Right lung (tissue), 10 donors: ENCODE results near the gene TMEM272. TPM values are rescaled to one million over a fixed set of nuclear protein-coding genes. Genes with fewer than 3 reads are reported as not detected.

Experiments used
- DNase-seq, 2 donors: peaks; one replicate each; pipeline ENCODE4 v3.0.0-alpha.2; 2013
- long read RNA-seq, 8 donors: transcript quantifications; one replicate each; lab custom pipeline, GENCODE V29; 2026
- polyA plus RNA-seq, 5 donors: library from polyadenylated mRNA; unstranded; fragments of 120-200 nt; gene quantifications; one replicate each; pipeline versions ENCODE4 v1.2.1 to v1.2.3, GENCODE V29; 2013; ENCODE audit warnings: inconsistent platforms in 1 of 5, low replicate concordance in 1 of 5; ENCODE audit not compliant: insufficient read length in 5 of 5, insufficient read depth in 1 of 5

TMEM272 gene, protein sequence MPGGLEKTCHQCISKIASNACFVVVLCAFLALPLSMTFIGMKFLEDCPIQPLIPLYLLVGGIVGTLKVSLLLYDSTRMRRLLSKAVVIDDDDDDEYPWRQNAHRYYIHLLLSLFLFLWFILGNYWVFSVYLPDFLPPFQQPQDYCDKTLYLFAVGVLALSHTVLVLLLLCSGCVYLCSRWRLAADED
- under 1 TPM; 0.11 to 0.41 (median 0.25) TPM for polyA plus RNA-seq
- long read RNA-seq, donor 1 = 0 reads
- long read RNA-seq, donor 2 = 0 reads
- long read RNA-seq, donor 3 = 0 reads
- long read RNA-seq, donor 4 = 0 reads
- long read RNA-seq, donor 5 = 0 reads
- long read RNA-seq, donor 6 = 0 reads
- long read RNA-seq, donor 7 = 0 reads
- long read RNA-seq, donor 8 = 0 reads

DNA sequence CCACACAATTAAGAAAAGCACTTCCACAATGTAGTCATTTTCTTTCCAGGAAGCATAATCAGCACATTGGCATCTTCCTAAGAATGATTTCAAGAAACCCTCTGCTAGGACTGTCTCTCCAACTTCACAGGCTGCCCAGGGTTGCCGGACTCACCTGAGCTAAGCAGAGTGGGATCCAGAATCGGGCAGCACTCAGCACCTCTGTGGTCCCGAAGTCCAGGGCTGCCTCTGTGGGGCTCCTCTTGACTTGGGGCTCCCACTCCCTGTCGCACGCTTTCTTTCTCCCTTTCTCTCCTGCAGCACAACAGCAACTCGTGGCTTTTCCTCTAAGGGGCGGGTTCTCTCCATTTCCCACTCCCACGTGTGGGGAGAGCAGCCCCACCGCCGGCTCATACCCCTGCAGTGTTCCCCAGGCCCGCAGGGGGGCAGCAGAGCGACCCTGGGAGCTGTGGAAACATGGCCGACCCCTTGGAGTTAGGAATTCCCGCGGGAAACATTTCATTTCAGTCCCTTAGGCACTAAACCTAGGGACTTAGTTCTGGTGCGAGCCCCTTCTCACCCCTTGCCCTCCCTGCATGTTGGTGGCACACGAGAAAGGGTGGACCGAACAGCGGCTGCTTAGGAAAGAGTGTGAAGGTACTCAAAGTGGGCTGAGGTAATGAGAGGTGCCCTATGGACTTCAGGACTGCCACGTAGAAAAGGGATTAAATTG, at the start of gene TMEM272:
Gene TMEM272, minus strand, starts transcription at position 316 of the 712 bp plus-strand sequence. CDS start 6,647 bp downstream, outside the sequence.
- peak in 1 of 2 donors; percentile 21 for DNase-seq

DNA sequence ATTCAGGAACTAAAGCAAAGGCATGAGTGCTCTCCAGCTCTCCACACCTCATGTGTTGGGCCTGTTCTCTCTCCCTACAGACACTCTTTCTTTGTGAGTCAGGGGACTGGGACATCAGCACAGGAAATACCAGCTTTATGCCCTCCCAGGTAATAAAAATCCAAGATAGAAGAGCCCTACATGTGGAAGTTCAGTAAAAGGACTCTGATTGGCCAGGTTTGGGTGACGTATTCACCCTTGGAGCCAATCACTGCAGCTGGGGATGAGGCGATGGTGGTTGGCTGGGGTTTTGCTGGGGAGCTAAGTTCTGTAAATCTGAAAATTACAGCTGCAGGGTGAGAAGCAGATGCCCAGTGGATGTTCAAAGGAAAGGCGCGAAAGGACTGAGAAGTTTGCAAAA, 49.3 kb upstream of the TMEM272 start:
- no peak for DNase-seq

- DNase-seq = no peak
These were observed 47.7 kb upstream of the TMEM272 start for GRCh38 chr13:51892657-51893056.

- DNase-seq = no peak
These were observed 42.5 kb upstream of the TMEM272 start for GRCh38 chr13:51887468-51887867.

GRCh38 chr13:51885651-51886050, 40.7 kb upstream of the TMEM272 start:
- no peak for DNase-seq

DNA sequence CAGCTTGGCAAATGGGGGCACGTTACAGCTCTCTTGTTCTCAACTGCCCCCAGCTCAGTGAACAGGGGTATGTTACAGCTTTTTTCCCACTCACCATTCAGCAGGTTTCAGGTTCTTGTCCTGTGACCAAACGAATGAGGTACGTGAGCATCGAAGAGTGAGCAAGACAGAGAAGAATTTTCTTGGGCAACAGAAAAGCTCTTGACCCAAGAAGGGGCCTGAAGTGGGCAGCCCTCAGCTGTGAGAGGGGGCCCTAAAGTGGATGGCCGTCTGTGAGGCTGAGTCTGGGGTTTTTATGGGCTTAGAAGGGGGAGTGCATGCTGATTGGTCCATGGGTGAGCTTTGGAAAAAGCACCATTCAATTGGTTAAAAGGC, 38.2 kb upstream of the TMEM272 start:
- DNase-seq = no peak

DNA sequence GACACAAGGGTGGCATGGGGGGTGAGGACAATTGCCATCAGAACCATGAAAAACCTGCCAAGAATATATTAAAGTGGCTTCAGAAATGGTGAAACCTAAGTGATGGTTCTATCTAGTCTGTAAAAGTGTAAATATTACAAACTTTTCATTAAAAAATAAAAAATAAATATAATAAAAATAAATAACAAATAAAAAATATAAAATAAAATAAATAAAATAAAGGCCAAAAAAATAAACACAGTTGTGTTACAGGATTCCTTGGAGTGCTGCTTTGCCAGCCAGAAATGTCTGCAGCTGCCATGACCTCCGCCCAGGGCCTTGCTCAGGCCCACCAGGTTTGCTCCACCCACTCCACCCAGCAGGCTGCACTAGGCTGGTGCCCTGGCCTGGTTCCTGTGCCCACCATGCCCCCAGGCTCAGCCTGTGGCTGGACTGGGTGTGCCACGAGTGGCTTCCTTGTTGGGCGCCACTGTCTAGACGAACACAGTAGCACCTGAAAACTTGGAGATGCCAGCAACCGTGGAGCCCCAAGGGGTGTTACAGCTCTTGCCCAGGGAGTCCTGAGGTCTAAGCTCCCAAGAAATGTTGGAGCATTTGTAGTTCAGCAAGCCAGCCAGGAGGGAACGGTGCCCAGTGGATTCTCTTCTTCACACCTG, 37.7 kb upstream of the TMEM272 start:
- DNase-seq = no peak

- DNase-seq = no peak
These were observed 36.3 kb upstream of the TMEM272 start for GRCh38 chr13:51881296-51881695.

DNA sequence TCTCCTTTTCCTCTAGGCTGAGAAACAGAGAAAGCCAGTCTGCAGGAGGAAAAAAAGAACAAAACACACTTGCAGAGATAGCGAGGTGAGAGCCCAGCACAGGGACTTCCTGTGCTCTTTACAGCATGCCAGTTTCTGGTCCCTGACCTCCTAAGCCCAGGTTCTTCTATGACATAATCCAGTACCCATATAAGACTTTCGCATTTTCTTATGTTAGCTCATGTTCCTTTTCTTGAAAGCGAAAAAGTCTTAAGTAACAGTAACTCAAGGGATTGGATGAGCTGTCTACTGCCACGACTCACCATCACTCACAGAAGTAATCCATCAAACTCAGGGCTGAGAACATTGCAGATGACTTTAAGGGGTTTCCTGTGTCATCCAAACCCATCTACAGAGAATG, 34.2 kb upstream of the TMEM272 start:
- no peak for DNase-seq

- no peak for DNase-seq
These were observed 29.7 kb upstream of the TMEM272 start for GRCh38 chr13:51874651-51875050.

DNA sequence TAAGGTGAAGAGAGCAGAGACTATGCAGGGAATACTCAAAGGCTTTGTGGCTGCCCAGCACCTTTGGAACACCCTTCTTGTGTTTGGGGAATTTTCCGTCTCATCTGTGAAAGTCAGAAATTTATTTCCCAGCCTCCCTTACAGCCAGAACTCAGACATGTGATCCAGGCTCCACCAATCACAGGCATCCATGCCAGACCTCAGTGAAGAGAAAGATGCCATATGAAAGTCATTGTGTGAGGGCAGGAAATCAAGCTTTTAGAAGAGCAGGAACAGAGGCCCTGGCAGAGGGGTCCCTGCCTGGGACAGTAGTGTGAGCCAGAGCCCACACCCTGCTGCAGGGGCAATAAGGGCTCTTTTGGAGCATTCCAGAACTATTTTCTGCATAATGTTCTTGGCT, 28.9 kb upstream of the TMEM272 start:
- no peak for DNase-seq

- DNase-seq = no peak
These were observed 28.3 kb upstream of the TMEM272 start for GRCh38 chr13:51873117-51873798.

- no peak for DNase-seq
These were observed 25.6 kb upstream of the TMEM272 start for GRCh38 chr13:51870616-51871015.

DNA sequence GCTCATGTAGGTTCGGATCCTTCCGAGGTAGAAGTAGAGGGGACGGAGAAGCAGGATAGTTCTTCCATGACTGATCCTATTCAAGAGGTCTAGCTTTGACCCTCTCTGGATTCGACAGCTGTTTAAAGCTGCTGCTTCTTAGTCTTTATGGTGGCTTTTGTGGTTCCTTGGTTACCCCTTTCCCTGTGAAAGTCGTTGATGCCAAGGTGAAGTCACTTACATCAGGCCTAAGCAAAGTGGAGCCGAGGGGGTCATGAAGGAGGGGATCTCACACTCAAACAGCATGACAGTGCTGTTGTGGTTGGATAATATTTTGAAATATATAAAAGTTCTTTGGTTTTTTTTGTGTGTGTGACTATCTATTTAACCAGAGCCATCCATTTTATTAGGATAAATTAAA, 24.9 kb upstream of the TMEM272 start:
- DNase-seq = no peak

DNA sequence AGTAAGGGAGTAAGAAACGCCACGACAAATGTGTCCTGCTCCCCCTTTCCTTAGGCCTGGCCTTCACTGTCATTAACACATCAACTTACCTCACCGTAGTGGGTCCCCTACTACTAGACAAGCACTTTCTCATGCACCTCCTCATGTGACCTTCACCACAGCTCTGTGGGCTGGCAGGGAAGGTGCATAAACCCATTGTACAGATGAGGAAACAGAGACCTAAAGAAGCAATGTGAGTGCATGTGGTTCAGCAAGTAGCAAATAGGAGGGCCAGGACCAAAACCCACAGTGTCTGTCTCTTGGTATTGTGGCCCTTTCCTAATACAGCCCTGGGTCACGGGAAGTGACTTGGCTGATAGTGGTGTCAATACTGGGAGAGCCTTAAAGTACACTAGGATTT, 22.1 kb upstream of the TMEM272 start:
- no peak for DNase-seq

- DNase-seq = no peak
These were observed 20.9 kb upstream of the TMEM272 start for GRCh38 chr13:51865838-51866237.

GRCh38 chr13:51862957-51863356, 18.0 kb upstream of the TMEM272 start:
- no peak for DNase-seq

DNA sequence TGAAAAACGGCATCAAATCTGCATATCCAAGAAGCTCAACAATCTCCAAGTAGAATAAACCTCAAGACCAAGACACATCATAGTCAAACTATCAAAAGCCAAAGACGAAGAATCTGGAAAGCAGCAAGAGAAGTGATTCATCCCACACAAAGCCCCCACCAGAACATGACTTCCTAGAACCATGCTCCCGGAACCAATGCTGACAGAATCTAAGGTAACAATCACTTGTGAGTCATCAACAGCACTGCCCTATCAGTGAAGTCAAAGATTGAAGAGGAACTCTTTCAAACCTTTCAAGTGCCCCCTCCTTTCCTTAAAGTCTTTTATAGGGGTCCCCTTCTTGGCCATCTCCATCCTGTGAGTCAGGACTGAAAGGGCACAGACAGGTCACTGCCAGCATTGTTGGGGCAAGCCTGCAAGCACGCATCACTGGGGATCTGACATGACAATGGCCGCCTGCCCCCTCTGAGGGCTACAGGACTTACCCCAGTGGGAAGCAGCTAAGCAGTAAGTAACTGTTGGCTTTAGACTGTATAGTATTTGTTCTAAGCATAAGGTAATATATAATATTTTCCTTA, 16.8 kb upstream of the TMEM272 start, which contains the start of gene CCDC70:
Gene CCDC70, plus strand, starts transcription at position 247 of the 578 bp plus-strand sequence. CDS start 3,443 bp downstream, outside the sequence.
- no peak for DNase-seq

DNA sequence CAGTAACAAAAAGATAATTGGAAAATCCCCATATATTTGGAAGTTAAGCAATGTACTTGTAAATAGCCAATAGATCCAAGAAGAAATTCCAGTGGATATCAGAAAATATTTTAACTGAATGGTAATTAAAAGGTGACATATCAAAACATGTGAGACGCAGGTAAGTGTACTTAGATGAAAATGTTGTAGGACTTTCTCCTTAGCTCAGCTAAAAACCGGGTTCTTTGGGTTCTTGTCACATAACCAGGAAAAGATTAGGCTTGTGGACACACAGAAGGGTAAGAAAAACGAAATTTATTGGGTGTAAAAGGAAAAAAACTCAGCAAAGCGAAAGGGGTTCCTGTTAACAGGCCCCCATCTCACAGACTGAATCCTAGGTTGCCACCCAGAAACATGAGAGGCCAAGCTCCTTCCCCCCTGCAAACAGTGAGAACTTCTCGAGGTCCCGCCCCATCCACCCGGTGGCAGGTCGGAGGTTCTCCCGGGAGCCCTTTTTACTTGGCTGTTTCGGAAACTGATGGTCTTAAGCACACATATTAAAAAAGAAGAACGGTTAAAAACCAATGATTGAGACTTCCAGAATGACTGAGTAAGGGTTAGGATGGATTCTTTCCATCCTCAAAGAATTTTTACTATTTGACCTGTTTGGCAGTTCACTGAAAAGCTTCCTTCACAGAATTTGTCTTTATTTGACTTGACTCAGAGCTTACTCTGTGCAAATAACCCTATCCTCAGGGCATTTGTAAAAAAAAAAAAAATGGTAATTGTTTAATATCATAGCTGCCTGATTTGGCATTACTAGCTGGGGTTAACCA, 13.7 kb upstream of the TMEM272 start:
- no peak for DNase-seq

GRCh38 chr13:51856998-51857397, 12.0 kb upstream of the TMEM272 start:
- no peak for DNase-seq
